Mucosa of gallbladder (tissue), 1 donor: ENCODE measurements around the gene NOTCH1. TPM values are rescaled to one million over a fixed set of nuclear protein-coding genes. Genes with fewer than 3 reads are reported as not detected.

Experiments
- DNase-seq: peaks from one replicate; pipeline ENCODE4 v3.0.0-alpha.2; 2020; ENCODE audit warnings: low spot score
- total RNA-seq: library from RNA; stranded (reverse); gene quantifications from one replicate; pipeline ENCODE4 v1.2.1, GENCODE V29; 2021
- donor health status: DM: no; HTN: no; CAD: no.

NOTCH1 gene
- total RNA-seq, 1 donor from 2014 or later: 51.6 TPM

DNA sequence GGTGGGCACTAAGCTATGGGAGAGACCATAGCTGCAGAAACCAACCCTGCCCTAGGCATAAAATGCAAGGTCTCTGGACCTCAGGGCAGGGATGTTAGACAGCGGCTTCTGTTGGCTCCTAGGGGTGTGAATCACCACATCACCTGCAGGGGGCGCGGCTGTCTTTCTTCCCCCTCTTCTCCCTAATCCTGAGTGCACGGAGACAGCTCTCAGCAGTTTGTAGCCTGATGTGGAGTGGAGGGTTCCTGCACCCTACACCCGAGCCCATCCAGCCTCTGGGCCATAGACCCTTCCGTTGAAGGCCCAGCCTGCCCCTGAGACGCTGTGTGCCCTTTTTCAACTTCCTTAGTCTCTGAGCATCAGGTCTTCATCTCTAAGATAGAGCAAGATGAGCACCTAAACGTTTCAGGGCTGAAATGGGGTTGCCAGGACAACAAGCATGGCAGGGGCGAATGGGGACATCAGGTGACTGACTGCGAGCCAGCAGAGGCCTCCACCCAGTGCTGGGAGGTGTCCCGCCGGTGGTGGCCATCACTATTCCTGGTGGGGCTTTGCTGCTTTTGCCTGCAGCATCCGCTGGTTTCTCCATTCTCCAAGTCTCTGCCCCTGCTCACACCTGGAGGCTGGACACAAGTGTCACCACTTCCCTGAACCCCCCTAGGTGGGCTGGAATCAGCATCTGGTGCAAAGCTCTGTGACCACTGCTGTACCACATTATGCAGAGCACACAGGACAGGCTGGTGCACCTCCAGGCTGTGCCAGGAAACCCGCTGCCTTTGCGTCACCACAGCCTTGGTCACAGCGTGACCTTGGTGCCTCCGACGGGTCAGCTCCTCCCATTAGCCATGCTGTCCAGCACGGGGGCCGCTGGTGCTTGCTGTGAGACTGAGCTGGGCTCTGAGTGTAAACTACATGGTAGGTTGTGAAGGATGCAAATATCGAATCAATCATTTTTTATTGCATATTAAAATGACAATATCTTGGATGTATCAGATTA lies 60.5 kb downstream of the NOTCH1 start:
- DNase-seq: peak; percentile 85

DNA sequence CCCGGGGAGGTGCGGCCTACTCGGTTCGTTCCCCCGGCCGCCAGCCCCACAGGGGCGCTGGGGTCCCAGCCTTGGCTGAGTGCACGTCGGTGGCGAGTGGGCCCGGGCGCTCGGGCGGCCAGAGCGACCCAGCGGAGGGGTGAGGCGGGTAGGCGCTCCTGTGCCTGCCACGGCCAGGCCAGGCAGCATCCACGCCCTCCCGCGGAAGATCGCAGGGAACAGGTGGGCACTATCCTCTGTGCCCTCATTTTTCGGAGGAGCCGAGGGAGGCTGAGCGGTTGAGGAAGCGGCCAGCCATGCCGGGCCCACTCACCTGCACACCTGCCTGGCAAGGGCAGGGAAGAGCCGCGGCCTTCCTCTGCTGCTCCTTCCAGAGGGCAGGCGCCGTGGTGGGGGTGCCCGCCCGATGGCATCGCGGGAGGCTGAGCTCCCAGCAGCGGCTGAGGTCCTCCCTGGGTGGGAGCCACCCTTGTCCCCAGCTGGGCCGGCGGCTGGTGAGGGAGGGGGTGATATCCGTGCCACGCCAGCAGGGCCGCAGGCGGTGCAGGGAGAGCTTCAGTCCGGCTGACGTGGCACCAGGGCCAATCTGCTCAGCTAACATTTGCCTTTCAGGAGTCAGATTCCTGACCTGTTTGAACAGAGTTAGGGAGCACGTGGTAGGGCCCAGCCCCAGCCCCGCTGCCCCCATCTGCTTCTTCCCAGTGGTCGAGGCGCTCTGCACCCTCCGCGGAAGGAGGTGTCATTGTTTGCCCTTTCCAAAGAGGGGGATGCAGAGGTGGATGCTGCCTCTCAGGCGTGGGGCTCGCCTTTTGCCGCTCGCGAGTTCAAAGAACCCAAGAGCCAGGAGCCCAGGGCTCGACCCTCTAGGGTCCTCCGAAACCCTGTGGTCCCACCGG lies 61.4 kb downstream of the NOTCH1 start:
- peak; percentile 27 for DNase-seq

DNA sequence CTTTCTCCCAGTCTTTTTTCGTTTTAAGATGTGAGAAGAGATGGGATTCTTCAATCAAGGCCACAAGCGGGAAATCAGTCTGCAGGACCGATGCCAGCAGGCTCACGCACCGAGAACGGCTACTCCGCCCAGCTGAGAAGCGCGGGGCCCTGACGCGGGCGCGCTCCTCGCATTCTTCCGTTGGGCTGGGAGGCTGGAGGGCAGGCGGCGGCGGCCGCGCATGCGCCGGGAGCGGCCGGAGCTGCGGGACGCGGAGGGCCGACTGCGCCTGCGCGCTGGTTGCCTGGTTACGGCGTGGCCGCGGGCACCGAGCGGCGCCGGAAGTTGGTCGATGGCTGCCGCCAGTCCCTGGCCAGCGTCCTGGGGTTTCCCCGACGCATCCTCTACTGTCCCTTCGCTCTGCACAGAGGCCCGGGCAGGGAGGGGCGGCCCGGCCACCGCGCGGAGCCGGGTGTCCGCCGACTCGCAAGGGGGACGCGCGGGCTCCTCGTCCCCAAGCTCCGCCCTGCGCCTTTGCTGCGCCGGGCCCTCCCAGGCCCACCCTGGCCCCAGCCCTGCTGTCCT lies 62.2 kb downstream of the NOTCH1 start:
- peak; percentile 95 for DNase-seq

DNA sequence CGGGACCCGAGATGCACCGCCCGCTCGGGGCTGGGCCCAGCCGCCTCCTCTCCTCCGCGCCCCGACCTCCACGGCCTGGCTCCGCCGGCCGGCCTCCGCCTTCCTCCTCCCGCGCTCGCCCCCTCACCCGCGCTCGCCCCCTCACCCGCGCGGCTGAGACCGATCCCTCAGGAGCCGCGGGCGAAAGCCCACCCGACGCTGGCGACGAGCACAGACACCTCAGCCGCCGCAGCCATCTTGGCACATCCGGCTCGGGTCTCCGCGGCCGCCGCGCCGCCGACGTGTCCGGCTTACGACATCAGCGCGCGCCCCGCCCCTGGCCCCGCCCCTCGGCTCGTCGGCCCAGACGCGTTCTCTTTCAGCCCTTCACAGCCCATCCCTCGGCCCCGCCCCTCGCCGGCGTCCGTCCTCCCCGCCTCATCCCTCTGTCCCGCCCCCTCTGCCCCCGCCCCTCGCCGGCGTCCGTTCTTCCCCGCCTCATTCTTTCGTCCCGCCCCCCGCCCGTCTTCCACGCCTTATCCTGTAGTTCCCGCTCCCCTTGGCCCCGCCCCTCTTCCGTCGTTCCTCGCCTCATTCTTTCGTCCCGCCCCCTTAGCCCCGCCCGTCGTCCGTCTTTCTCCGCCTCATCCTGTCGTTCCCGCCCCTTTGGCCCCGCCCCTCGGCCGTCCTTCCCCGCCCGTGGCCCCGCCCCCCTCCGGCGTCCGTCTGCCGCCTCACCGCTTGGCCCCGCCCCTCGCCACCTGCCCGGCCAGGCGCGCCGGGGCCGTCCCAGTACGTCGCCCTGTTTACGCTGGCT lies 62.9 kb downstream of the NOTCH1 start, which contains the start of gene SEC16A:
TSS of gene SEC16A (minus strand) at position 248 of the 796 bp plus-strand sequence. CDS start 5,425 bp downstream, outside the sequence.
- peak; percentile 100 for DNase-seq

DNA sequence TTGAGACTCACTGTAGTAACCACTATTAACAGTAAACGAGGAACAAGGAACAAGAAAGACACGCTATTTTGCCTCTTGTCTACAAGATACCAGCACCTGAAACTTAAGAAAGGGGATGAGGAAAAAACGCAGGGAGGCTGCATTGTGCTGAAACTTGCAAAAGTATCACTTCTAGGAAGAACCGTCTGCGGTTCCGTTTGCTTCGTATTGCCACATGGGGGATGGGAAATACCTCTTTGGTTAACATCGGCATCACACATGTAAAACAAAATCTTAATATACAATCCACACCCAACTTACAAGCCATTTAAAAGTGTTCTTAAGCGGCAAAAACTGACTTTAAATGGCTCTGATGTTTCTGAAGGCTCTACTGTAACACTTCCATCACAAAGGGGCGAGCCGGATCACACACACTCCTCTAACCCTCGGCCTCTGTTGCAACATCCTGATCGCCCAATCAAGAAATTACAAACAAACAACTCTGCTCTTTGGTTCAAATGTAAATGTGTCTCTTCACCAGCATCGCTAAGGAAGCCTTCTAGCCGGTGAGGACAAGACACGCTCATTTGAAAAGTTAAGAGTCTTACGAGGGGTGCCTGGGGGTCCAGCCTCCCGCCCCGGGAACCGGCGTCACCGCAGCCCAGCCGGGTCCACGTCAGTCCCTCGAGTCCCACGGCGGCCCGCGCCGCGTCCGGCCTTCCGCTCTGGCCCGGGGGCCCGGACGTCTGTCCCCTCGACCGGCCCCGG lies 63.6 kb downstream of the NOTCH1 start:
- peak; percentile 34 for DNase-seq

DNA sequence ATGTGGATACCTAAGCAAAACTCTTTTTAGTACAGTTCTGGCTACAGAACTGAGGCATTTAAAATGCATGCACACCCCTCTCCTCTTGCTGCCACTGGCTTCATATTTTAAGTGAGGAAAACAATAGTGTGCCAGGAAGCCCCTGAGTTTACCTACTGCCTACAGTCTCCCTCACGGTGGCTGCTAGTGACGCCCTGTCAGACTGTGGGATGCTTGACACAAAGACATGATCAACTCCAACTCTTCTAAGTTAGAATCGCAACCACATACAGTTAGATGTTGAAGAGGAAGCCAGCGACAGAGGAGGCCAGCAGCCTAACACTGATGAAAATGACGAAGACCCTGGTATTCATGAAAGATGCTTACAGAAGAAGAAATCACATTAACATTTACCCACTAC lies 64.3 kb downstream of the NOTCH1 start:
- DNase-seq: no peak

DNA sequence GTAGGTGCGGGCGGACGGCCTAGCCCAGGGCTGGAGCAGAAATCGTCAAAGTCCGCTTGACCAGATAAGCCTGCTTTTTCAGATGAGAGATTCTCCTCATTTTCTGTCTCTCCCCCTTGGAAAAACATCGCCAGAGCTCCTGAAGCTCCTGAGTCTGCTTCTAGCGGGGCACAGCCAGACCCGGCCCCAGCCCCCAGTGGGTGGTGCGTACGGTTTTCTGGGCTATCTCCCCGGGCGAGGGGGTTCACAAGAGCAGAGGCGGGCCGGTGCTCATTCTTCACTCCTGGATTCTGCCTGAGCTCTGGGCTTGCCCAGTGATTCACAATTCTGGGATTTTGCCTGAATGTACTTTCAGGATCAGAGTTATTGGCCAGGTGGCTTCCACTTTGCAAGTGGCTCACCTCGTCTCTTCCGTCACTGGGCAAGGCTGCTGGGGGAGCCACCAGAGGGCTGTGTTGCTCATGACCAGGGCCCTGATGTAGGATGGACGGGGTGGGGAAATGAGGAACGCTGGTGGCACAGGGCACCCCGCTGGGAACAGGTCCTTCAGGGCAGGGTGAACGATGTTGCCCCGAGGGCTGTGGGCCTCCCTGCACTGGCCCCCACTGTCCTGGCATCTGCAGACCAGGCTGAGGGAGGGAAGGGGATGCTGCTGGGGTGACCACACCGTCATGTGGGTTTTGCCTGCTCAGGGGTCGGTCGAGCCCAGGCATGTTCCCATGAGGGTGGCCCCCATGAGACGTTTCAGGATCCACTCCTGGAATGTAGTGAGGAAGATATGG lies 69.3 kb downstream of the NOTCH1 start:
- no peak for DNase-seq

DNA sequence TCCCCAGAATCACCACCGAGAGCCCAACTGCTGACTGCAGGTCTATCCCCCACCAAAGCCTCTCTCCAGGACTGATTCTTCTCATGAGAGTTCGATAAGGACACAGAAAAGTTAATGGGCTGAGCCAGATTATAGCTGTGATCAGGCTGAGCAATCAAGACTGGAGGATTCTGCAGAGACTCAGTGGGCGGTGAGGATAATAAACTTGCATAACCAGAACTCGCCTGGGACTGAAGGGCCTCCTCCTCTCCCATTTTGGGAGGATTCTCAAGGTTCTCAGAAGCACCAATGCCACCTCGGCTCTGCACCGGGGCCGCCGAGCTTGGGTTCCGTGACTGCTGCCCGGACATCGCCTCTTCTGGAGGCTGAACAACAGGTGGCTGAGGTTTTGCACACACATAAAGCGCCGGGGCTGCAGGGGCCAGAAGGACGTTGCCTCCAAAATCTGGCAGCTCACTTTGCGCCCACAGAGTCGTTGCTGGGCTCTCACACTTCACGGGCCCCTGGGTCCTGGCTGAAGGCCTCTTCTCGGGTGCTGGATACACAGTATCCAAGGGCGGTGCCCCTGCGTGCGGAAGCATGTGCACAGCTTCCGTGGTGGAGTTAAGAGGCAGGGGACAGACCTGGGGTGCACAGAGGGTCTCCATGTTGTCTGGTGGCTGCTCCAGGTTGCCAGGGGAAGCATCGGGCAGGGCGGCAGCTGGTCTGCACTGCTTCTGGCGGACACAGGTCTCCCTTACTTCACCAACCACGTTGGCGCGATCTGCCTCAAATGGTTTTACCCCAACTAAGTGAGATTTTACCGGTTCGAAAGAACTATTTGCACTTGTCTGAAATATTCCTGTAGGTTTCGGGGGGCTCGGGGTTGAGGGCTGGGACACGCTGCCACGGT lies 70.6 kb downstream of the NOTCH1 start:
- DNase-seq: no peak

DNA sequence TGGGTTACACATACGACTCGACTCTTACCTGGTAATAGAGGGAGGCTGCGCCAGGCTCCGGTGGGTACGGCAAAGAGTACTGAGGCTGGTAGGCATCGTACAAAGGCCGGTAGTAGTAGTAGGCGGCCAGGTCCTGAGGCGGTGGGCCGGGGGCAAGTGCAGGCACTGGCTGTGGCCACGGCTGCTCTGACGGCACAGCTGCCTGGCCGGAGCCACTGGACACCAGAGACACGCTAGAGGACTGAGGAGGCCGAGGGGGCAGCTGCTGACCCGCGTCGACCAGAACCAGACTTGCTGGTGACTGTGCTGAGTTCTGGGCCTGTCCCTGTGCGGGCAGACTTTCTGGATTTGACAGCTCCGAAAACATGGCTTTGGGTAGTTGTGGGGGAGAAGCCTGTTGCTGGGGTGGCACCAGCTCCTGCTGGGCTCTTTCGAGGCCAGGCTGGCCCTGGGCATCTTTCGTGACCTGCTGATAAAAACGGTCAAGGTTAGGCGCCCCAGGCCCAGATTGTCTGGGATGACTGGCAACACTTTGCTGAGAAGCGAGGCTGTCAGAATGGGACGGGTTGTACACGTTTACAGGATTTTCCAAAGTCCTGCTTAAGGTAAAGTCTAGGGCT lies 71.7 kb downstream of the NOTCH1 start:
- no peak for DNase-seq

DNA sequence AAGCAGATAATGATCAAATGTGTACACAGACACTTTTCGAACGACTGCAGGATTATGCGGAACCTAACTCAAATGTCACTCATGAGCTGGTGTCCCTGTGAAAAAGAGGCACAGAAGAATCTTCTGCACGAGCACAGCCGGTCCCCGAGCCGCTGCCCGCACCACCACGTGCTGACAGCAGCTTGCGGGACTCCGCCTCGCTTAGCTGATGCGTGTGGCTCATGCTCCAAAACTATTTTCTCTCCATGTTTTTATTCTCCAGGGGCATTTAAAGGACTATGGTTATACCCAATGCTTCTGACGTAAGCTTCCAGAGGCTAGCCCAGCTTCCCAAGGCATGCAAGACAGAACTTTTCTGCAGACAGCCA lies 72.5 kb downstream of the NOTCH1 start:
- DNase-seq: no peak

DNA sequence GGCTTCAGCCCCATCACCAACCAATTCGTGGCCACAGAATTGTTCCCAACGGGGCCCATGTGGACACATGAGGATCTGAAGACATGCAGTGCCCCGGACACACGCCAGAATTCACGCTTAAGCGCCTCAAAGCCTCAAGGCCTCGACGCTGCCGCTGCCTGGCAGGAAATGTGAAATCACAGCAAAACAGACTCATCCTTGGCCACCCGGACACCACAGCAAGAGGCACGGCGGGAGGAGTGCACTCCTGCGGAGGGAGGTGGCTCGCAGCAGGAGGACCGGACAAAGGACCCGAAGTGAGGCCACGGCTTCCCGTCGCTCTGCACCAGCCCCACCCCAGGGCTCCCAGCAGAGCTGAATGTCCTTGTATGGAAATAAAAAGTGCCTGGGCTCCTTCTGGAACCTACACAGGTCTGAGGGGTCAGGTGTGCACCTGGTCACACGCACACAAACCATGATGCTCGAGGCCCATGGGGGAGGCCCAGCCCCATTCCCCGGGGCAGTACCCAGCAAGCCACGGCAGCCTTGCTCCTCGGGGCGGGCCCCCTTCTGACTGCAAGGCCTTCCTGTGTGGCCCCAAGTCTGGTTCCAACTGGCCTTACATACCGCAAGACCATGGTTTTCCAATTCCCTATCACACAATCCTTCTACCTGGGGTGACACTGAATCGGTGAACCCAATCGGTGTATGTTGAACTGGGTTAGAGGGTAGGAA lies 73.1 kb downstream of the NOTCH1 start:
- no peak for DNase-seq

DNA sequence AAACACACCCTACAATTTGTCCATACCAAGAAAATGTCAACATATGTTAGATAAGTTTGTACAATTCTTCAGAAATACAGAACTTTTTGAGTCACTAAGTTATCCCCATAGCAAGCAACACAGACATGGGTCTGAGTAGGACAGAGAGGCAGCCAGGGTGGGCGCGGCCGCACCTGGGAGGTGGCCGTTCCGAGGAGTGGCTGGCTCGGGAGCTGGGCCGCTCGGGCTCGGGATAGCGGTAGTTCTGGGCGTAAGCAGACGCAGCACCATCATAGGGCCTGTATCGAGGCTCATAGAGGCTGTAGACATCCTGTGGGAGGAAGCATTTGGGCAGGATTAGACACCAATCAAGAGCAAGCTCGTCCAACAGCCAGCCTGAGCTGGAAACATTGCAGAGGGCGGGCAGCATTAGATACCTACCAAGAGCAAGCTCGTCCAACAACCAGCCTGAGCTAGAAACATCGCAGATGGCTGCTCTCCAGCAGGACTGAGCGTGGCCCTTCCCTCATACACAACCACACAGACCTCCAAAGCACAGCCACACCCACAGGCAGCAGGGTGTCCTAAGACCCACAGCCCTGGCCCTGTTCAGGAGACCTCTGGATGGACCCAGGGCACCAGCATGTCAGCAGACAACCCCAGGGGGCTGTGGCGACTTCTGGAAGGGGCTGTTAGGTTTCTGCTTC lies 73.9 kb downstream of the NOTCH1 start:
- DNase-seq: no peak

DNA sequence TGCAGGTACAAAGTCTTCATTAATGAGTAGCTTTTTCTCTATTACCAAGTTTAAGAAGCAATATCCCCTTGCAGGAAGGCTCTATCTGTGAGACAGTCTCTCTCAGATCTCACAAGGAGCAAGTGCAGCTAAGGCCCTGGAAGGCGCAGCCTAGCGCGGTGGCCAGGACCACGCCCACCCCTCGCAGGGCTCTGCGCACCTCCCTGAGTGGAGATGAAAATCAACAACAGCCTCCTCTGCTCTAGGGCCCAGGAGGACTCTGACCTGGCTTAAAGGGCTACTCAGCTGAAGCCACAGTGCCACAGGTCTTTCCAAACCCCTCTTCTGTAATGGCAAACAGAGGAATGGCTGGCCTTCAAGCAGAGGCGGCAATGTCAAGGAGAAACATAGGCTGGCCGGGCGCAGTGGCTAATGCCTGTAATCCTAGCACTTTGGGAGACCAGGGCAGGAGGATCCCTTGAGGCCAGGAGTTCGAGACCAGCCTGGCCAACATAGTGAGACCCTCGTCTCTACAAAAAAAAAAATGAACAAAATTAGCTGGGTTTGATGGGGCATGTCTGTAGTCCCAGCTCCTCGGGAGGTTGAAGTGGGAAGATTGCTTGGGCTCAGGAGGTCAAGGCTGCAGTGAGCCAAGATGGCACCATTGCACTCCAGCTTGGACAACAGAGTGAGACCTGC lies 74.9 kb downstream of the NOTCH1 start:
- no peak for DNase-seq

DNA sequence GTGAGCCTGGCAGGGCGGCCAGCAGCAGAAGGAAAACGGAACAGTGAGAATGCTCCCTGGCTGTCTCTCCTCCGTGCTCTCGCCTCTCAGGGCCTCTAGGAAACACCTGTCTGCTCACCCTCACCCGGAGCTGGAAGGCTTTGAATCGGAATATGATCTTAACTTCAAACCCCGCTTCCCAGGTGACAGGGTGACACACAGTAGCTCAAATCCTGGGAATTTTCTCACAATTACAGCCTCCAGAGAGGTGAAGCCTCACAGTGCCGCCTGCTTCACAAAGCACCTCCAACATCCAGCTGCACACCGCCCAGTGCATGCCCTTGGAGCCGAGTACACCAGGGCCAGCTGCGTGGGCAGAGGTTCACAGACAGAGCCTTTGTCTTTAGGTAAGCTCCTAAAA lies 75.5 kb downstream of the NOTCH1 start:
- DNase-seq: no peak

DNA sequence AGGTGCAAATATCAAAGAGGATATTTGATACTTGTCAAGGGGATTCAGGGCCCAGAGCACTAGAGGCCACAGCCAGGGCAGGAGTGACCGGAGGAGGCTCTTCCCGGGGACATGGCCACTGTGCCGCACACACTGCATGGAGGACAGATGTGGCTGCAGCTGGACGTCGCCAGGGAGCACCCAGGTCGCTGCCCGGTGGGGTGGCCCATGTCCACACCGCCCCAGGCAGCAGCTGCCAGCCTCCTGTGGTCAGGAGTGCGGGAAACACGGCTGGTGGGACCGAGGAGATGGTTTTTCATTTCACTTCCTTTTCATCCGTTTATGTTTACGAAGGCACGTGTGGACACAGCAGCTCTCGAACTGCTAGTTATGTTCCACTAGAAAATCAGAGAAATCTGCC lies 78.1 kb downstream of the NOTCH1 start:
- DNase-seq: no peak

DNA sequence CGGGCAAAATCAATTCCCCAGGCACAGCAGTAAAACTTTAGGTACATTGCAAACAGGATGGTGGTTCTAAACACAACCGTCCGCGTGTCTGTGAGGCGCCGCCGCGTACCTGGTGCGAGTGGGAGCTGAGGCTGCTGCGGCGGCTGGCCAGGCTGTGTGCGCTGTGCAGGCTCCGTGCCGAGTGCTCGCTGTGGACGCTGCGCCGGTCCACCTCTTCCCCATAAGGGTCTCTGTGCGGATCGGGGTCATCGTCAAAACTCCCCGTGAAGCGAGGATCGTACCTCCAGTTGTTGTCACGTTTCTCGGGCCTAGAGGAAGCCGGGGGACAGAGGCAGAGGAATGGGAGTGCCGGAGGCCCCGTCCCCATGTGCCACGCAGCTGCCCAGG lies 79.7 kb downstream of the NOTCH1 start:
- no peak for DNase-seq
